Astrocyte of the spinal cord (primary cell): ENCODE results near the gene SPART.

ENCODE experiments used
- DNase-seq: peaks from one replicate; pipeline ENCODE4 v3.0.0; 2011; ENCODE audit warnings: low read depth, low spot score
- H3K4me3 ChIP-seq: 2 replicates; pipeline ENCODE4 v1.5.1; 2011; ENCODE audit warnings: low read depth, mild to moderate bottlenecking, low read length, moderate library complexity
- in situ Hi-C: cut with HindIII; loops from 2 replicates; pipeline ENCODE4 v1.10.0; 2017; ENCODE audit warnings: low sequenced_read_pairs
- TF ChIP-seq, protein P1 (sequence below): IDR thresholded peaks from 2 replicates; pipeline ENCODE4 v1.5.1; 2012; ENCODE audit warnings: low read depth, mild to moderate bottlenecking, low read length, inconsistent platforms

The SPART gene

DNA sequence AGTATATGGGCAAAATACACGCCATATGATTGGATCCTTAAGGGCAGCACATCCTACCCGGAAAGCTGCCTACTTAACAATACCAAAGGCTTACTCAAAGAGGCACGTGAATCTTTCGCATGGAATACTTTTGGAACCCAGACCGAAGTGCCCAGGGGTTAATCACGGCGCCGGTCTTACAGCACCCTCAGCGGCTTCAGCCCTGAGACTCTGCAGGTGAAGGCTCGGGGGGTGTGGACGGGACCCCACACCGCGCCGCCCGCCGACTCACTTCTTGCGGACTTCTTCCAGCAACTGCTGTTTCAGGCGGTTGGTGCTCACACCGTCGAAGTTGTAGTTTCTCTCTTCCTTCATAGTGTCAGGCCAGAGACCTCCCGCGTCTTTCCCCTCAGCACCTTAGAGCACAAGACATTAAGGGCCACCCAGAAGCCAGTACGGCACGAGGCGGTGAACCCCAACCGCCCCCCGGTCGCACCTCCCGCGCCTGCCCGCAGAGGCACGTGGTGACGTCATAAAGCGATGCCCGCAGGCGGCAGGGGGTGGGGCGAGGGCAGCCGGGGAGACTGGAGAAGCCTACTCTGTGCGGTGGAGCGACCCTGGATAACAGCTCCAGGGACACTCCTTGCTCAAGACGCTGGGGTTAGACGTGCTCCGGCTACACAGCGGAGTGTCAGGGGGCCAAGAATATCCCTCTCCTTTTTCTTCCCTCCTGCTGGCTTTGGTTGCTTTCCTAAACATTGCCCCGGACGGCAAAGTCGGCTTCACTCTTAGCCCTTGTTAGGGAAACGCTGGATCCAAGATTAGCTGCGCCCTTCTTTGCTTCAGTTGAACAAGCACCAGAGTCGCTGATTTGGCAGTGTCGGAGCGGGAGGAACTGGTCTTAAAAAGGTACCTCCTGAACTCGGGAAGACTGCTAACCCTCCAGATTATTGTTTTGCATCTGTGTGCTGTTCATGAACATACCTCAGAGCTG, 48.5 kb downstream of the SPART start, which contains the start of gene CCDC169:
Gene CCDC169 (minus strand): TSS at position 449 of the 973 bp plus-strand sequence. CDS start 95 bp downstream, at position 354.
- in situ Hi-C loops: no loop called here
- peak; percentile 70 for DNase-seq
- H3K4me3 ChIP-seq: peak within 1 kb of the TSS; percentile 71
- TF ChIP-seq, protein P1, sequence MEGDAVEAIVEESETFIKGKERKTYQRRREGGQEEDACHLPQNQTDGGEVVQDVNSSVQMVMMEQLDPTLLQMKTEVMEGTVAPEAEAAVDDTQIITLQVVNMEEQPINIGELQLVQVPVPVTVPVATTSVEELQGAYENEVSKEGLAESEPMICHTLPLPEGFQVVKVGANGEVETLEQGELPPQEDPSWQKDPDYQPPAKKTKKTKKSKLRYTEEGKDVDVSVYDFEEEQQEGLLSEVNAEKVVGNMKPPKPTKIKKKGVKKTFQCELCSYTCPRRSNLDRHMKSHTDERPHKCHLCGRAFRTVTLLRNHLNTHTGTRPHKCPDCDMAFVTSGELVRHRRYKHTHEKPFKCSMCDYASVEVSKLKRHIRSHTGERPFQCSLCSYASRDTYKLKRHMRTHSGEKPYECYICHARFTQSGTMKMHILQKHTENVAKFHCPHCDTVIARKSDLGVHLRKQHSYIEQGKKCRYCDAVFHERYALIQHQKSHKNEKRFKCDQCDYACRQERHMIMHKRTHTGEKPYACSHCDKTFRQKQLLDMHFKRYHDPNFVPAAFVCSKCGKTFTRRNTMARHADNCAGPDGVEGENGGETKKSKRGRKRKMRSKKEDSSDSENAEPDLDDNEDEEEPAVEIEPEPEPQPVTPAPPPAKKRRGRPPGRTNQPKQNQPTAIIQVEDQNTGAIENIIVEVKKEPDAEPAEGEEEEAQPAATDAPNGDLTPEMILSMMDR: no peak

DNA sequence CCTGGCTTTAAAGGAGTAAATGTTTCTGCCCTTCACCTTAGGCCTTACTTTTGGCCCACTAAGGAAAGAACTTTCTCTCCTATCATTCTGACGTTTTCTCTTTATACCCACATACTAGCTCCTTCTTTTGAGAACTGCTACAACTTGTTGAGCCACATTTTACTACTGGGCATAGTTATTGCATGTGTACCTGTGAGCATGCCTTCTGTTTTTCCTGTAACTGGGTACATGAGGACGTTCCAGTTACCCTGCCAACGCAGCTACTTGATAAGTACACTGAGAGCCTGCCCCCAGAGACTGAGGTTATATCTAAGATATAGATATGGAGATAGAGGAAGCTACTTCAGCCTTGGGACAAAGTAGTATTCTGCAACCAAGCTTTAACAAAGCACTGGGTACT, 52.1 kb downstream of the SPART start:
- in situ Hi-C loops: no loop called here
- TF ChIP-seq, protein P1: no peak
- H3K4me3 ChIP-seq: no peak overlapping the region
- DNase-seq: no peak

- DNase-seq: no peak
- TF ChIP-seq, protein P1: no peak
- H3K4me3 ChIP-seq: no peak overlapping the region
- in situ Hi-C loops: no loop called here
Measured at GRCh38 chr13:36293497-36293896, 52.7 kb downstream of the SPART start.

GRCh38 chr13:36288794-36289391, 57.3 kb downstream of the SPART start:
- no peak overlapping the region for H3K4me3 ChIP-seq
- peak; percentile 36 for DNase-seq
- in situ Hi-C loops: no loop called here
- TF ChIP-seq, protein P1: no peak

DNA sequence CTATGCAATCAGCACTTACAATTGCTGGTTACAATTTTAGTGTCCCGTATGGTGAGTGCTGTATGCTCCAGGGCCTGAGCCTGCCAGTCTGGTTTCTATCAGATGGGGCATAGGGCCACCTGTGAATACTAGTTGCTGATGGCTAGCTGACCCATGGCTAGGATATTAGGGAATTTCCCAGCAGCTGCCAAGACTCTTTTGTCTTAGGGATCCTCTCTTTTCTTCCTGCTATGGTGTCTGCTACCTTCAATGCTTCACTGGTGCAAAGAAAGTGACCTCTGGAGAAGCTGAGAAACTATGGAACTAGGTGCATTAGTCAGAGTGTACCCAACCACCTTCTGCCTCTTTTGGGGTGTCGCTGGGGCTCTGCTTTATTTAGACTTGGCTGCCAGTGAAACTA, 60.2 kb downstream of the SPART start:
- TF ChIP-seq, protein P1: no peak
- no peak overlapping the region for H3K4me3 ChIP-seq
- no peak for DNase-seq
- in situ Hi-C loops: no loop called here

DNA sequence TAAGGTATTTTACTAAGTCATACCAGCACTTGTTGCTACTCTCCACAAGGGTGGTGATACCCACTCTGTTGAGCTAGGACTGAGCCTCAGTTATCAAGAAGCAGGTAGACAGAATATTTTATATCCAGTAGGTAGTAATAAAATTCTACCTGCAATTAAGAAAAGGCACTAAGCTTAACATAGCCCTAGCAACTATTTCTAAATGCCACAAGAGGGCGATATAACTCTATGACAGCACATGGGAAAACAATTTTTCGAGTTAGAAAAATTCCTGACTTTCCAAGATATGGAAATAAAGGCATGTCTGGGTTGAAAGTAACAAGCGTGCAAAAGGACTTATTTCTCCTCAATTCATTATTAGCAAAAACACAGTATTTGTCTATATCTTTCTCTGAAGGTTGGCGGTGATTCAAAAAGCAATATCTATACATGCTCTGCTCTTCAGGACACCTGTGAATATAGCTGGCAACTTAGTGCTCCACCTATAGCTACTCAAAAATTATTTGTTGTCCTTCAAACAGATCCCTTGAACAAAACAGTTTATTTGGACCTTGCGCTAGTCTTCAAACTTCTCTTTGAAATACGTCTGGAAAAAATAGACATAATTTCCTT, 63.3 kb downstream of the SPART start:
- peak; percentile 54 for DNase-seq
- H3K4me3 ChIP-seq: no peak overlapping the region
- in situ Hi-C loops: no loop called here
- TF ChIP-seq, protein P1: peak; percentile 74
